CD4-positive, alpha-beta T cell (primary cell): ENCODE results near the gene CALHM4. TPM values are rescaled to one million over a fixed set of nuclear protein-coding genes. Genes with fewer than 3 reads are reported as not detected.

Experiments used
- ATAC-seq: fragments of 200-7000 bp; cut with Tn5 transposase; one replicate; pipeline ENCODE4 v1.10.0; 2022; ENCODE audit warnings: mild to moderate bottlenecking; ENCODE audit not compliant: poor library complexity
- CTCF ChIA-PET: fragments of 350-600 bp; sonication (Branson Sonifier 250); formaldehyde crosslinking; loops from one replicate; lab custom pipeline; 2021; ENCODE audit warnings: antibody characterized with exemption, inconsistent platforms; lab: Charles Lee
- POLR2A ChIA-PET: fragments of 350-600 bp; sonication (Branson Sonifier 250); formaldehyde crosslinking; loops from one replicate; lab custom pipeline; 2021; ENCODE audit warnings: antibody characterized with exemption, inconsistent platforms; lab: Charles Lee
- DNase-seq, 14 experiments: peaks; one replicate each; pipeline ENCODE4 v3.0.0-alpha.2; 2013 to 2020; ENCODE audit warnings: mixed read lengths in 2 of 14
- H3K27ac ChIP-seq, 2 donors: one replicate each; pipeline versions ENCODE4 v1.5.1 to v1.7.0; 2013; ENCODE audit warnings: low read length in 2 of 2, low read depth in 1 of 2, mild to moderate bottlenecking in 1 of 2
- H3K27me3 ChIP-seq, 2 experiments: 1 replicate in 1 of 2; 2 replicates in 1 of 2; pipeline versions ENCODE4 v1.6.1 to v1.7.0; 2013; ENCODE audit warnings: low read length in 2 of 2, control low read depth in 1 of 2, mild to moderate bottlenecking in 1 of 2, moderate library complexity in 1 of 2; ENCODE audit not compliant: insufficient read depth in 2 of 2, control insufficient read depth in 1 of 2
- H3K36me3 ChIP-seq: one replicate; pipeline ENCODE4 v1.6.1; 2013; ENCODE audit warnings: low read length, control low read depth; ENCODE audit not compliant: insufficient read depth
- H3K4me1 ChIP-seq: one replicate; pipeline ENCODE4 v1.6.1; 2013; ENCODE audit warnings: low read length, control low read depth; ENCODE audit not compliant: insufficient read depth
- H3K4me3 ChIP-seq: one replicate; pipeline ENCODE4 v1.5.1; 2013; ENCODE audit warnings: mild to moderate bottlenecking, low read length, moderate library complexity
- H3K9me3 ChIP-seq, 2 experiments: 1 replicate in 1 of 2; 2 replicates in 1 of 2; pipeline versions ENCODE4 v1.6.1 to v1.7.0; 2013; ENCODE audit warnings: low read length in 2 of 2, mild to moderate bottlenecking in 2 of 2, control low read depth in 1 of 2, moderate library complexity in 1 of 2; ENCODE audit not compliant: control insufficient read depth in 1 of 2, insufficient read depth in 1 of 2
- H3K27ac Mint-ChIP-seq: one replicate; pipeline ENCODE4 v1.8.0; 2020; ENCODE audit warnings: mixed read lengths
- H3K27me3 Mint-ChIP-seq: one replicate; pipeline ENCODE4 v1.8.0; 2021; ENCODE audit warnings: mixed read lengths
- H3K36me3 Mint-ChIP-seq: one replicate; pipeline ENCODE4 v1.8.0; 2021; ENCODE audit warnings: low read depth, mixed read lengths
- H3K4me1 Mint-ChIP-seq: one replicate; pipeline ENCODE4 v1.8.0; 2021; ENCODE audit warnings: low read depth, mixed read lengths
- H3K4me3 Mint-ChIP-seq: one replicate; pipeline ENCODE4 v1.8.0; 2020; ENCODE audit warnings: mild to moderate bottlenecking, mixed read lengths
- H3K9me3 Mint-ChIP-seq: one replicate; pipeline ENCODE4 v1.8.0; 2020; ENCODE audit warnings: mixed read lengths
- intact Hi-C, 2 experiments: fragments of 100-400 bp; cut with DNase I in 1 of 2; cut with micrococcal nuclease in 1 of 2; formaldehyde crosslinking; loops; one replicate each; pipeline versions ENCODE4 v1.15.1 to v1.9.0; 2023 to 2025; cut with DNase I, micrococcal nuclease
- total RNA-seq, 174 experiments: library from RNA in 2 of 174; stranded (reverse) in 2 of 174; gene quantifications; one replicate each; pipeline ENCODE4 v1.2.3 and lab custom pipeline; 2021 to 2026
- TF ChIP-seq, protein P1 (sequence below): fragments of 200-600 bp; IDR thresholded peaks from one replicate; pipeline ENCODE4 v1.8.0; 2022; ENCODE audit warnings: antibody characterized with exemption, mild to moderate bottlenecking

Gene CALHM4
- total RNA-seq, 2 experiments from 2014 or later, result not detected

DNA sequence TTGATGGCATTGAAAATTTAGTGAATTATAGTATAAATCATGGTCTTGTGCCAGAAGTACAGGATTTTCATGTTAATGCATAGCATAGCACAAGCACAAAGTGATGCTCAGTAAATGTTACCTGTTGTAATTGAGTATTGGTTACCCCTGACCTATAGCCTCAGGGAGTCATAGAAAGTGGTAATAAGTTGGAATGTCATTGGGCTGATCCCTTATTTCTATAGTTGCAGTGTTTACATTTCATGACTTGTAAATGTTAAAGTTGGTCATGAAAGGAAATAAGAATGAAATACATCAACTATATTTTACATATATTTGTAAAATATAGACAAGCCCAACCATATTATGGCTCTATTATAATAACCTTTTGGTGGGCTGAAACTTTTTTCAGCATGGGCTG, 24.8 kb downstream of the CALHM4 start:
- Histone ChIP-seq H3K4me3 (no peak overlapping the region), H3K9me3 (no peaks in the 10 kb centered on the region), H3K27ac (no peak overlapping the region), H3K4me1 (no peaks in the 10 kb centered on the region), H3K36me3 (peaks cover 40% of the 10 kb centered on the region), H3K27me3 (no peaks in the 10 kb centered on the region)
- Mint-ChIP-seq H3K9me3 (no peaks in the 10 kb centered on the region), H3K27ac (no peak overlapping the region), H3K4me1 (peaks cover 54% of the 10 kb centered on the region), H3K27me3 (no peaks in the 10 kb centered on the region), H3K36me3 (peaks cover 73% of the 10 kb centered on the region), H3K4me3 (no peak overlapping the region)
- DNase-seq (no peak), ATAC-seq (no peak)
- ChIA-PET CTCF (no interaction called here), POLR2A (no interaction called here)
- intact Hi-C loops, result no loop called here
- TF ChIP-seq, protein P1, sequence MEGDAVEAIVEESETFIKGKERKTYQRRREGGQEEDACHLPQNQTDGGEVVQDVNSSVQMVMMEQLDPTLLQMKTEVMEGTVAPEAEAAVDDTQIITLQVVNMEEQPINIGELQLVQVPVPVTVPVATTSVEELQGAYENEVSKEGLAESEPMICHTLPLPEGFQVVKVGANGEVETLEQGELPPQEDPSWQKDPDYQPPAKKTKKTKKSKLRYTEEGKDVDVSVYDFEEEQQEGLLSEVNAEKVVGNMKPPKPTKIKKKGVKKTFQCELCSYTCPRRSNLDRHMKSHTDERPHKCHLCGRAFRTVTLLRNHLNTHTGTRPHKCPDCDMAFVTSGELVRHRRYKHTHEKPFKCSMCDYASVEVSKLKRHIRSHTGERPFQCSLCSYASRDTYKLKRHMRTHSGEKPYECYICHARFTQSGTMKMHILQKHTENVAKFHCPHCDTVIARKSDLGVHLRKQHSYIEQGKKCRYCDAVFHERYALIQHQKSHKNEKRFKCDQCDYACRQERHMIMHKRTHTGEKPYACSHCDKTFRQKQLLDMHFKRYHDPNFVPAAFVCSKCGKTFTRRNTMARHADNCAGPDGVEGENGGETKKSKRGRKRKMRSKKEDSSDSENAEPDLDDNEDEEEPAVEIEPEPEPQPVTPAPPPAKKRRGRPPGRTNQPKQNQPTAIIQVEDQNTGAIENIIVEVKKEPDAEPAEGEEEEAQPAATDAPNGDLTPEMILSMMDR, result no peak

DNA sequence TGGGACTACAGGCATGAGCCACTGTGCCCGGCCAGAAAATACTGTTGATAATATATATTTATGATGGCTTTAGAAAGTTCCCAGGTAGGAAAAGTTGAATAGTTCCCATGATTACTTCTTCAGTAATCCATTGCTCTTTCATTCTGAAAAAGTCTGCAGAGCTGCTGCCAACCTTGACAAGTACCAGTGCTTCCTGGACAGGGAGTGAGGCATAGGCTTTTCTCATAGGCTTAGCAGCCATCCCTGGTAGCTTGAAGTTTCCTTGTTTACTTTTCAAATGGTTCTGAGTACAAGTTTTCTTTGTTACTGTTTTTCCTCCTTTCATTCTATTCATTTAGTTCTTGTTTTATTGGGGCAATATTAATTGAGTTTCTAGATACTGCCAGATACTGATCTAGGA, 25.6 kb downstream of the CALHM4 start:
- Mint-ChIP-seq H3K36me3 (peaks cover 78% of the 10 kb centered on the region), H3K9me3 (no peaks in the 10 kb centered on the region), H3K27me3 (no peaks in the 10 kb centered on the region), H3K27ac (no peak overlapping the region), H3K4me1 (peaks cover 46% of the 10 kb centered on the region), H3K4me3 (no peak overlapping the region)
- intact Hi-C loops, result no loop called here
- Histone ChIP-seq H3K27me3 (no peaks in the 10 kb centered on the region), H3K27ac (no peak overlapping the region), H3K9me3 (no peaks in the 10 kb centered on the region), H3K4me1 (no peaks in the 10 kb centered on the region), H3K4me3 (no peak overlapping the region), H3K36me3 (peaks cover 44% of the 10 kb centered on the region)
- CTCF ChIA-PET, result no interaction called here
- POLR2A ChIA-PET, result no interaction called here
- ATAC-seq (no peak), DNase-seq (no peak)
- TF ChIP-seq, protein P1, result no peak

GRCh38 chr6:116580198-116580597, 26.6 kb downstream of the CALHM4 start:
- no peak overlapping the region for H3K27ac Mint-ChIP-seq
- ChIA-PET CTCF (no interaction called here), POLR2A (interaction anchor here (0.9 to 1.0 kb wide), 2 partner anchors 8 to 9 kb away, joined by 3 read pairs; partner anchors contain the start of gene RWDD1)
- peaks cover 84% of the 10 kb centered on the region for H3K36me3 Mint-ChIP-seq
- no peak overlapping the region for H3K4me3 Mint-ChIP-seq
- no peaks in the 10 kb centered on the region for H3K9me3 Mint-ChIP-seq
- Histone ChIP-seq H3K4me3 (no peak overlapping the region), H3K4me1 (no peaks in the 10 kb centered on the region), H3K27ac (no peak overlapping the region), H3K36me3 (peaks cover 45% of the 10 kb centered on the region), H3K9me3 (no peaks in the 10 kb centered on the region), H3K27me3 (no peaks in the 10 kb centered on the region)
- ATAC-seq (no peak), DNase-seq (no peak)
- intact Hi-C loops, result loop anchor here in 1 of 2 experiments (10.0 kb wide), 1 partner anchor 55 kb away; no protein-coding TSS in a partner anchor
- TF ChIP-seq, protein P1, result no peak
- H3K4me1 Mint-ChIP-seq, result peaks cover 42% of the 10 kb centered on the region
- no peaks in the 10 kb centered on the region for H3K27me3 Mint-ChIP-seq
